Fibroblast of gingiva (primary cell): ENCODE results near the gene ERICH2.

Experiments used
- DNase-seq: peaks from one replicate; pipeline ENCODE4 v3.0.0-alpha.2; 2011; ENCODE audit warnings: low read depth

ERICH2 gene

GRCh38 chr2:170763232-170763631 is 6.9 kb upstream of the ERICH2 start:
- no peak for DNase-seq

GRCh38 chr2:170764880-170765261 is 5.3 kb upstream of the ERICH2 start:
- DNase-seq, result no peak

GRCh38 chr2:170766693-170767092 is 3.5 kb upstream of the ERICH2 start:
- DNase-seq, result no peak

- peak; percentile 63 for DNase-seq
These were observed 635 bp downstream of the ERICH2 start for GRCh38 chr2:170770606-170771420.

- DNase-seq, result no peak
These were observed 1.3 kb downstream of the ERICH2 start for GRCh38 chr2:170771421-170771937.

GRCh38 chr2:170772295-170772694 is 2.1 kb downstream of the ERICH2 start:
- no peak for DNase-seq

GRCh38 chr2:170774074-170774473 is 3.9 kb downstream of the ERICH2 start:
- no peak for DNase-seq

- DNase-seq, result no peak
These were observed 8.7 kb downstream of the ERICH2 start for GRCh38 chr2:170778900-170779299.

- no peak for DNase-seq
These were observed 9.1 kb downstream of the ERICH2 start for GRCh38 chr2:170779304-170779703.

- DNase-seq, result no peak
These were observed 12.5 kb downstream of the ERICH2 start for GRCh38 chr2:170782673-170783072.

GRCh38 chr2:170783549-170783948 is 13.4 kb downstream of the ERICH2 start:
- DNase-seq, result no peak

GRCh38 chr2:170798996-170799395 is 28.8 kb downstream of the ERICH2 start:
- DNase-seq, result no peak

- no peak for DNase-seq
These were observed 36.4 kb downstream of the ERICH2 start for GRCh38 chr2:170806548-170806947.

- peak; percentile 90 for DNase-seq
These were observed 42.8 kb downstream of the ERICH2 start for GRCh38 chr2:170812710-170813600.

GRCh38 chr2:170813611-170814532 is 43.7 kb downstream of the ERICH2 start:
- peak; percentile 27 for DNase-seq

GRCh38 chr2:170814533-170815230 is 44.5 kb downstream of the ERICH2 start:
- DNase-seq, result no peak

- no peak for DNase-seq
These were observed 45.1 kb downstream of the ERICH2 start for GRCh38 chr2:170815311-170815710.

GRCh38 chr2:170815746-170816503 is 45.7 kb downstream of the ERICH2 start:
- DNase-seq, result peak; percentile 10

GRCh38 chr2:170816504-170817092 is 46.4 kb downstream of the ERICH2 start, which contains the start of gene GAD1:
TSS of gene GAD1 (plus strand) at chr2:170816887. CDS start at chr2:170818592, 1,705 bp downstream.
- DNase-seq, result no peak
